GM12873 (cell line): ENCODE measurements around the gene FAM107B.

Experiments
- TF ChIP-seq, protein P1 (sequence below): IDR thresholded peaks from 2 replicates; pipeline ENCODE4 v1.5.1; 2012; ENCODE audit warnings: low read depth, mild to moderate bottlenecking, moderate library complexity, low read length, control low read depth; ENCODE audit not compliant: insufficient read depth; ENCODE audit errors: missing control alignments

Gene FAM107B

DNA sequence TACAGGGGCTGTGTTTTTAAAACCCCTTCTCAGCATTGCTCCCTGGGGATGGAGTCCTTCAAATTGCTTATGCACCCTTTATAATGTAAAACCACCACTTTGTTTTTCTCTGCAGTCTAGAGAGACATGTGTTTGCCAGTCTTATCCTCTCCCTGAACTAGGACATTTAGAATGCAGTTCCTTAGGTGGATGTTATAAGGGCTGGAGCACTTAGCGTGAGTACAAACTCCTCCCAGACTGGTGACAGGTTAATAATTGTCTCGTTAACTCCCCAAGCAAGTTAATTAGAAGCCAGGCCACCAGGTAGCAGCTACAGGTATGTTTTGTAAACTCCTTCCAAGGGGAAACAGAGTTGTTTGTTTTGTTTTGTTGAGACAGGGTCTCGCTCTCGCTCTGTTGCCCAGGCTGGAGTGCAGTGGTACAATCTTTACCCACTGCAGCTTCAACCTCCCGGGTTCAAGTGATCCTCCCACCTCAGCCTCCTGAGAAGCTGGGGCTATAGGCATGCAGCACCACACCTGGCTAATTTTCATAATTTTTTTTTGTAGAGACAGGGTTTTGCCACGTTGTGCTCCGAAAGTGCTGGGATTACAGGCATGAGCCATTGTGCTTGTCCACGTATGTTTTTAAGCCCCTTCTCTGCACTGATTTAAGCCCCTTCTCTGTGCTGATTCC lies 100.2 kb downstream of the FAM107B start:
- TF ChIP-seq, protein P1, sequence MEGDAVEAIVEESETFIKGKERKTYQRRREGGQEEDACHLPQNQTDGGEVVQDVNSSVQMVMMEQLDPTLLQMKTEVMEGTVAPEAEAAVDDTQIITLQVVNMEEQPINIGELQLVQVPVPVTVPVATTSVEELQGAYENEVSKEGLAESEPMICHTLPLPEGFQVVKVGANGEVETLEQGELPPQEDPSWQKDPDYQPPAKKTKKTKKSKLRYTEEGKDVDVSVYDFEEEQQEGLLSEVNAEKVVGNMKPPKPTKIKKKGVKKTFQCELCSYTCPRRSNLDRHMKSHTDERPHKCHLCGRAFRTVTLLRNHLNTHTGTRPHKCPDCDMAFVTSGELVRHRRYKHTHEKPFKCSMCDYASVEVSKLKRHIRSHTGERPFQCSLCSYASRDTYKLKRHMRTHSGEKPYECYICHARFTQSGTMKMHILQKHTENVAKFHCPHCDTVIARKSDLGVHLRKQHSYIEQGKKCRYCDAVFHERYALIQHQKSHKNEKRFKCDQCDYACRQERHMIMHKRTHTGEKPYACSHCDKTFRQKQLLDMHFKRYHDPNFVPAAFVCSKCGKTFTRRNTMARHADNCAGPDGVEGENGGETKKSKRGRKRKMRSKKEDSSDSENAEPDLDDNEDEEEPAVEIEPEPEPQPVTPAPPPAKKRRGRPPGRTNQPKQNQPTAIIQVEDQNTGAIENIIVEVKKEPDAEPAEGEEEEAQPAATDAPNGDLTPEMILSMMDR, result no peak

DNA sequence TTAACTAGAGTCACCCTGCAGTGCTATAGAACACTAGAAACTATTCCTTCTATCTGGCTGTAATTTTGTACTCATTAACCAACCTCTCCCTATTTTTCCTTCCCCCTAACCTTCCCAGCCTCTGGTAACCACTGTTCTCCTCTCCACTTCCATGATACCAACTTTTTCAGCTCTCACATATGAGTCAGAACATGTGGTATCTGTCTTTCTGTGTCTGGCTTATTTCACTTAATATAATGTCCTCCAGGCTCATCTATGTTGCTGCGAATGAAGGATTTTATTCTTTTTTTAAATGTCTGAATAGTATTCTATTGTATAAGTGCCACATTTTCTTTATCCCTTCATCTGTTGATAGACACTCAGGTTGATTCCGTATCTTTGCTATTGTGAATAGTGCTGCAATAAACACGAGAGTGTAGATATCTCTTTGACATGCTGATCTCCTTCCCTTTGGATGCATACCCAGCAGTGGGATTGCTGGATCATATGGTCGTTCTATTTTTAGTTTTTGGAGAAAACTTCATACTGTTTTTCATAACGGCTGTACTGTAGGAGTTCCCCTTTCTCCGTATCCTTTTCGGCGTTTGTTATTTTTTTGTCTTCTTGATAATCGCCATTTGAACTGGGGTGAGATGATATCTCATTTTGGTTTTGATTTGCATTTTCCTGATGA lies 101.4 kb downstream of the FAM107B start:
- TF ChIP-seq, protein P1, result no peak

DNA sequence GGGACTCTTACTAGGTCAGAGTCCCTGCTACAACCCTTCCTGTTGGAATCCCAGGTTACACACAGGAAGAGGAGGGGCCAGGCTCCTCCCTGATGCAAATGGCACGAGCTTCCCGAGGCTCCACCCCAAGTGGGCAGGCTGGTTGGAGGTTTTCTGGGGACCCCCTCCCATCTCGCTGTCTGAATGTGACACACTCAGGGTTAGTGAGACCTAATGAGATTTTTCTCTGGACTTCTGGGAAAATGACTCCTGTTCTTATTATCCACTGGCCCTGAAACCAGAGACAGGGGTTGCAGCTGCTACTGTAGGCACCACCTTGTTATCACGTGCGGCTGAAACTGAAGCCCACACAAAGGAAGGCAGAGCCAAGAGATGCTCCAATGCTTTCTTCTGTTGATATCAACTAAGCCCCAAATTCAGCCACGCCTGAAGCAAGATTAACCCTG lies 103.3 kb downstream of the FAM107B start:
- TF ChIP-seq, protein P1, result no peak

DNA sequence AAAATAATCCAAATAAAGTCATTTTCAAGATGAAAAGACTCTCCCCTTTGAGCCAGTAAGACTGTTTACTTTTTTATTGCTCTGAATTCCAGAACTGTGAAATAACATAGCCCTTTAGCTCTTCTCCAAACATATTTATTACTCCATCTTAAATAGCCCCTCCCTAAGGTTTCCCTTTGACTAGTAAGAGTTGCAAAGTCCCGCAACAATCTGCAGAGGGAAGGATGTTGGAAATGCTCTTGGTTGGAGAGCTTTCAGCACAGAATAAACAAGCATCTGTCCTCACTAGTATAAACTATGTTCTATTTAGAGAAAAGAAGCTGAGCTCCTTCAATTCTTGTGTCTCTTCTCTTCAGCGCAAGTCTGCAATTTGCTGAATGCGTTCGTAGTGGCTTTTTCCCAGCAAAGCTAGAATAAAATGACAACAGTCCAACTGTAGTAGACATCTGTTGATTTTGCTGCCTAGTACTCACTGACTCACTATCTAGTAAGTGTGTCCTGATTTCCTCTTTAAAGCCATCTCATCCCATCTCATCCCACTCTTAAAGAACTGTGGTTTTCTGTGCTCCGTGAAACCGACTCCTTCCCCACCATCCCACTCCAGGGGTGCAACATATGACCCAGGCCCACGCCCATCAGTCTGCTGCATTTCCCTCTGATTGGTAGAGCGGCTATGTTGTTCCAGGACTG lies 104.0 kb downstream of the FAM107B start:
- TF ChIP-seq, protein P1, result no peak

DNA sequence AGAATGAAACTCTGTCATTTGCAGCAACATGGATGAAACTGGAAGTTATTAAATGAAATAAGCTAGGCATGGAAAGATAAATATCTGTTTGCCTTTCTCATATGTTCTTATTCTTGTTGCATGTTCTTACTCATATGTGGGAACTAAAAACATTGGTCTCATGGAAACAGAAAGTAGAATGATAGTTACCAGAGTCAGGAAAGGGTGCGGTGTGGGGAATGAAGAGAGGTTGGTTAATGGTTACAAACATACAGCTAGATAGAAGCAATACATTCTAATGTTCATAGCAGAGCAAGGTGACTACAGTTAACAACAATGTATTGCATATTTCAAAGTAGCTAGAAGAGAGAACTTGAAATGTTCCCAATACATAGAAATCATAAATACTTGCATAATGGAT lies 105.1 kb downstream of the FAM107B start:
- TF ChIP-seq, protein P1, result no peak

DNA sequence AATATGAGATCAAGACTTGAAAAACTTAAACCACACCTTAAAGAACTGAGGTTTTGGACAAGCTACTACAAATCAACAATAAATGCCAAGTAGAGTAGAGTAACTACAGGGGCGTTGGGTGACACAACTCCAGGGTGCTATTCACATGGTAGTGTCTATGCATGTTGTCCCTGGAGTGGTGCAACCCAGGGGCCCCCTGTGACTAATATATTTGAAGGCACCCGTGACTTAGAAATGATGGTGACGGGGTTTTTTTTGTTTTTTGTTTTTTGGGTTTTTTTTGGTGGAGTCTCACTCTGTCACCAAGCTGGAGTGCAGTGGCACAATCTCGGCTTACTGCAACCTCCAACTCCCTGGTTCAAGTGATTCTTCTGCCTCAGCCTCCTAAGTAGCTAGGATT lies 106.9 kb downstream of the FAM107B start:
- TF ChIP-seq, protein P1, result no peak

DNA sequence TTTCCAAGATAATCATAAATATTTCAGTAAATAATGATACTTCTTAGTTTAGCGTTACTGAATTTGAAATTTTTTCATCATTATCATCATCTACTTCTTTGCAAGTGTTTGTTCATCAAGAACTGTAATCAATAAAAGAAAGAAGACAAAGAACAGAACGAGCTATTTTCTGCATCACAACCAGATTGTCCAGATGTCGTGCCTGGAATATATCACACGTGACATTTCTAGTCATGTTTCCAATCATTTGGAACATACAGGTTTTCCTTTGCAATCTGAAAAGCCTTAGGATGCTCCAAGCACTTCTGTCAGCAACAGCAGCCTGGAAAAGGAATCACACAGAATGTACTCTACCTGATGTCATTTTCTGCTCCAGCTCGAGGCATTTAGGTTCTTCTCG lies 107.4 kb downstream of the FAM107B start:
- TF ChIP-seq, protein P1, result no peak
